Tongue (tissue), 2 donors: ENCODE measurements around the gene SMG9. TPM values are rescaled to one million over a fixed set of nuclear protein-coding genes. Genes with fewer than 3 reads are reported as not detected.
"Not testable (repeated sequence)": the region's sequence is repeated elsewhere in the genome, so short reads cannot be mapped to it uniquely, and the experiment has no call there.

Source experiments
- DNase-seq: peaks from one replicate; pipeline ENCODE4 v3.0.0-alpha.2; 2015
- total RNA-seq: library from RNA; depleted of rRNA; stranded (reverse); fragments of >200 nt; gene quantifications from one replicate; pipeline ENCODE4 v1.2.3, GENCODE V29; 2014

Gene SMG9
- total RNA-seq, 1 donor from 2014 or later = 13.0 TPM

DNA sequence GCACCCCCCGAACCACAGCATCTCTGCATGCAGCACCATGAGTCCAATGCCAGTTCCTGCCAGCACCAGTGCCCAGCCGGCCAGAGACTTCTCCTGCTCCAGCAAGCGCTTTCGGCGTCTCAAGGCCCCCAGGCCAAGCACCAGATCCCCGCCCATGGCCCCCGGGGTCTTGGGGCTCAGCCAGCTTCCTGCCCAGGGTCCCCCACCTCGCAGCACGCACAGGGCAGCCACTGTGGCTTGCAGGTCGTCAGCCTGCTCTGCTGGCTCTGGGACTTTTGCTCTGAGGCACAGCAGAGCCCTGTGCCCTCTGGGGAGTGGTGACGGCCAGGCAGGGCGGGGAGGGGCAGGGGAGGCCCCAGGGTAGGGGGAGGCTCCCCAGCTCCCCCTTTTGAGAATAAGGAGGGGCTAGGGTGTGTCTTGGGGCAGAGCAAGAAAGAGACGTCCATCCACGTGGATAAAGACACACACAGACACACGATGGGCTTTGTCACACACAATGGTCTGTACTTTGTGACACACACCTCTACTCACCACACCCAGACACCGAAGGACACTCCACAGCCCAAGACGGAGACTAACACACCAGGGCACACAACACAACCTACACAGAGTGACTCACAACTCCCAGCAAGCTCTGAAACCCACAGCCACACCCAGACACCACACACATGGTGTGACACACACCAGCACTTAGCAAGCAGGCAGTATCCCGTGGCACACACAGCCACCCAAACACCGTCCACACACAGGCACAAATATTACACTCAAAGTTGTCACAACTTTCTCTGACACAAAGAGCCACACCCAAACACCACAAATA lies 26.2 kb upstream of the SMG9 start, which contains the start of gene KCNN4:
Gene KCNN4, minus strand, starts transcription at position 268 of the 820 bp plus-strand sequence. Its CDS starts 112 bp downstream, at position 156.
- DNase-seq = no peak

DNA sequence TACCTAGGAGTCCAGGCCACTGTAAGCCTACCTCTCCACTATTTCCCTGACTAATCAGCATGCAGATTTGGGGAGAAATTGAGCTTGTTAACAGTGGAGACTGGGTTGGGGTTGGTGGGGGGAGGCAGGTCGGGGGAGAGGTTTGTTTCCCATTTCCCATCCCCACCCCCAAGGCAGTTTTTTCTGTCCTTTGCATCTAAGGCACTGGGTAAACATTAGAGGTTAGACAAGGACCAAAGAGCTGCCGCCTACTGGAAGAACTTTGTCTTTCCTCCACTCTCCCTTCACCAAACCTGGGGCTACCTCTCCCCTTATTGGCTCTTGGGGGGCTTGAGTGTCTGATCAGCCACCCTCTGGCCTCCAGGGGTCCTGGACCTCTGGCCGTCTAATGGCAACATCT lies 25.1 kb upstream of the SMG9 start:
- no peak for DNase-seq

DNA sequence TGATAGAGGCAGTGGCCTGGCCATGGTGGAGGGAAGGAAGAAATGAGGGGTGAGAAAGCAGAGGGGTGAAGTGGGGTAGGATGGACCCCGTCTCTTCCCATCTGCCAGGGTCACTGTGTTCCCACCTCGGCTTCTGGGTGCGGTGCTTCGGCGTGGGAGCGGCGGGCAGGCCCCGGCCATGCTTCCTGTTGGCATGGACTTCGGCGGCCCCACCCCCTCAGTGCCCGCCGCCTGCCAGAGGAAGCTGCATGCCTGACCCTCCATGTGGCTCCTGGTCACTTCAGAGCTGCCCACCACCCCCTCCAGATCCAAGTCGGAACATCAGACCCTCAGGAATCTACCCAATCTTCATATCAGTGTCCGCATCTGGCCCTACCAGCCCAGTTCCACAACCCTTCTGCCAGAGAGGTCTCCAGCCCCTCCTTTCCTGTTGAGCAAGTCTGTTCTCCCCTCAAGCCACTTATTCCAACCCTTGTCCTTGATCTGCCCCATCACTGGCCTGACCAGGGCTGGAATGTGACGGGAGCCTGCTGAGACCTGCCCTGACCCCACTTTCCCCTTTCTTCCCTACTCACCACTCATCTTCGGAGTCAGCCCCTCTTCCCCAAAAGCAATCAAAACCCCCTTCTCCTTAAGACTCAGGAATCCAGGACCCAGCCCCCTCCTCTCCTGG lies 24.5 kb upstream of the SMG9 start:
- no peak for DNase-seq

DNA sequence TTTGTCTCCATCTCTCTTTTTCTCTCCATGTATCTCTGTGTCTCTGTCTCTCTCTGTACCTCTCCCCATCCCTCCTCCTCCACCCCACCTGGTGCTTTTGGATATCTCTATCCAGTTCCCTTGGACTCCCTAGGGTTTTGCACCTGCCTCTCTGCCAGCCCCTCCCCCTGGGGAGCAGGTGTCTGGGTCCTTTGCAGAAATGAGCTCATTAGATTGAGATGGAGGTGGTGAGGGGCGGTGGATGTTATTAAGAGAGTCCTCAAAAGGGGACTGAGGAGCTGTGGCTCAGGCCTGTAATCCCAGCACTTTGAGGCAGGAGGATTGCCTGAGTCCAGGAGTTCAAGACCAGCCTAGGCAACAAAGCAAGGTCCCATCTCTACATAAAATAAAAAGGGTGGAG lies 23.9 kb upstream of the SMG9 start:
- DNase-seq = no peak

DNA sequence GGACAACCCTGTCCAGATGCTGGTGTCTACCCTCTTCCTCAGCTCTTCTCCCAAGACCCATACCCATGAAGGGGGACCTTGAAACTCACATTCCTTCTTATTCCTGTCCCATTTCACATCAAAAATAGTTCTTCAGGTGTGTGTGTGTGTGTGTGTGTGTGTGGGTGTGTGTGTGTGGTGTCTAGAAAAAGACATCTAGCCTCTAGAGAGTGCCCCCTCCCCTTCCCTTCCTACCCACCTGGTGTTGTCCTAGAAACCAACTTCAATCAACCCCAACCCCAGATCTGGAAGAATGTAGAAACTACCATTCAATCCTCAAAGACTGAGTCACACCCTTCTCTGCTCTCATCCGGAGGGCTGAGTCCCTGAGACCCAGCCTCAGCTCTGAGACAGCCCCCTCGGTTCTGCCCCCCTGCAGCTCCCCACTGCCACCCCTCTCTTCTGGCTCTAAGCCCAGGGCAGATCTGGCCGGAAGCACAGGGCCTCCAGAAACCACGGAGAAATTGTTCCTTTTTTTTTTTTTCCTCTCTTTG lies 22.5 kb upstream of the SMG9 start:
- peak; percentile 25 for DNase-seq

DNA sequence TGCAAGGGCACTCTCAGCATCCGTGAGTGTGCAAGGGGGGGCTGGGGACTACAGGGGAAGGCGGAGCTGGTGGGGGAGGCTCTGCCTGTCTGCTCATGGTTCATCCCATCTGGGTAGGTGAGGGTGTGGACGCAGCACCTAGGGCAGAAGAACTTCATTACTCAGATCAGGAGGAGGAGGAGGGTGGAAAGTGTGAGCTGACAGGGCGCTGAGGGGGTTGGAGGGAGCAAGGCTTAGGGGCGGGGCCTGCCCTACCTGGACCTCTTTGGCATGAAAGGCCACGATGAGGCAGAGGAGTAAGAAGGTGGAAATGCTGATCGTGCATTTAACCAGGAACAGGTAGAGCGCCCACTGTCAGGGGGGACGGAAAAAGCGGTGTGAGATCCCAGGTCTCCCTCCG lies 21.5 kb upstream of the SMG9 start:
- DNase-seq = no peak

DNA sequence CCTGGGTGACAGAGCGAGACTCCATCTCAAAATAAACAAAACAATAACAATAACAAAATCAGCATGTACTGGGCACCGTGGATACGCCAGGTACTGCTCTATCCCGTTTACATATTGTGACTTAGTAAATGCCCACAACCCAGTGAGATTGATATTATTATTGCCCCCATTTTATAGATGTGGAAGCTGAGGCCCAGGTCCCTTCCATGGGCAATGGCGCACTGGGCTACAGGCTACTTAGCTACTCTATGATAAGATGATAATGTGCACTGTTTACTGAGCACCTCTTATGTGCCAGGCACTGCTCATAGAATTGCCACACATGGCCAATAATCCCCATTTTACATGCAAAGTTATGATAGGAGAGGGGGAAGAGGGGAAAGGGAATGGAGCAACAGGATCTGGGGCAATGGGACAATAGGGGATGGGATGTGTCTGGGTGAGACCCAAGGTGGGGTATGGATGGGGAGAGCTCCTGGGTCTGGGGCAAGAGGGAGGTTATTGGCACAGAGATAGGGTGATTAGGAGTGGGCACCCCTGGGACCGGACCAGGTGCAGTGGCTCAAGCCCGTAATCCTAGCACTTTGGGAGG lies 20.6 kb upstream of the SMG9 start:
- DNase-seq = no peak

DNA sequence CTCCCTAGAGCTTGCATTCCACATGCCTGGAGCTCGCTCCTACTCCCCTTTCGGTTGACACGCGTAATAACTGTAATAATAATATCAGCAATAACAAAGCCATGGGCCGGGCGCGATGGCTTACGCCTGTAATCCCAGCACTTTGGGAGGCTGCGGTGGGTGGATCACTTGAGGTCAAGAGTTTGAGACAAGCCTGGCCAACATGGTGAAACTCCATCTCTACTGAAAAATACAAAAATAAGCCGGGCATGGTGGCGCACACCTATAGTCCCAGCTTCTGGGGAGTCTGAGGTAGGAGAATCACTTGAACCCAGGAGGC lies 20.1 kb upstream of the SMG9 start:
- DNase-seq = not testable (repeated sequence)

DNA sequence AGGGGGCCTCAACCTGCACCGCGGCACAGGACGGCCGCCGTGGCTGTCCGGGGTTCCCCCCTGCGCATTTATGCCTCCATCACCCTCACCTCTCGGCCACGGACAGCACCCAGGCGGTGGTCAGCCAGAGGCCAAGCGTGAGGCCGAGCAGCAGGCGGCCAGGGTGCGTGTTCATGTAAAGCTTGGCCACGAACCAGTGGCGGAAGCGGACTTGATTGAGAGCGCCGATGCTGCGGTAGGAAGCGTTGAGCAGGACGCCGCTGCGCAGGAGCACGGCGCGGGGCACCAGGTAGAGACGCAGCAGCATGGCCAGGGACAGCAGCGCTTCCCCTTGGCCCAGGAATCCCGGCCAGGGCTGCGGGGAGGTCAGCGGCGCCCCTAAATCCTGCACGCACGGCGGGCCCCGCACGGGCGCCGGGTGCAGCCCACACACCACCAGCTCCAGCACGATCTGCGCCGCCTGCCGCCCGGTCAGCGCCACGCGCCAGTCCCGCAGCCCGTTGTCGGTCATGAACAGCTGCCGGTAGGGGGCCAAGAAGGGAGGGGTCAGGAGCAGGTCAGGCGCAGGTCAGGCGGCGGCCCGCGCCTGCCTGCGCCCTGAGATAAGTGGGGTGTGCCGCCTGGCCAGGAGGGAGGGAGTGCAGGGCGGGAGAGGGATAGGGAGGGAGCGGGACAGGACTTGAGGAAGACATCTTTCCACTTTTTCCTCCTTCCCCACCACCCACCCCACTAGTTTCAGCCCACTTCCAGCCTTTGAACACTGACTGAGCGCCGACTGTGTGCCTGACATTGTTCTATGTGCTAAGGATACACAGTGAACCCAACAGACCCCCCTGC lies 19.6 kb upstream of the SMG9 start:
- peak; percentile 79 for DNase-seq

DNA sequence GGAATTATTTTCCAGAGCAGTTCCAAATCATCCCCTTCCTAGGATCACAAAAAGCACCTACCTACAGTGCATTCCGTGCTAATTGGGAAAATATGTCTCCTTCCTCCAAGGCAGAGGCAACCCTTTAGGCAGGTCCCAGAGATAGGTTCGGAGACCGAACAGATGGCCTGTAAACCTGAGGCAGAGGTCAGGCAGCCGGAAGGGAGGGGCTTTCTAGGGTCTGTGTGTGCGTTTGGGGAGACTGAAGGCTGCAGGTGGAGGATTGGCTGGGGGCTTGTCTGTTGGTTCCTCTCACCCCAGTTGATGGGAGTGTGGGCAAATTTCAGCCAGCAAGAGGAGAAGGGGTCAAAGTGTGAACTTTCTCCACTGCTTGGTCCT lies 19.0 kb upstream of the SMG9 start:
- no peak for DNase-seq

DNA sequence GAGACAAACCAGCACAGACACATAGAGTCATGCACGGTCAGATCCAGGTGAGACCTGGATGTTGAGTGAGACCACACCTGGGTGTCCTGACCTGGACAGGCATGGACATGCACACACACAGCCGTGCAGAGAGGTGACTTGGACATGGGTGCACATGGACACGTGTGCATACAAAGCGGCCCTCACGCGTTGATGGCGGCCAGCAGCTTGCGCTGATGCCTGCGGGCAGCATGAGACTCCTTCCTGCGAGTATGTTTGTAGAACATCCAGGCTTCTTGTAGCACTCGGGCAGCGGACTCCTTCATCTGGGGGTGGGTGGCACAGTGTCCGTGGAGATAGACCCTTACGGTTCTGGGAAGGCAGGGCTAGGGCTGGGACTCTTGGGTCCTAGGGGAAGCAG lies 14.5 kb upstream of the SMG9 start:
- no peak for DNase-seq

DNA sequence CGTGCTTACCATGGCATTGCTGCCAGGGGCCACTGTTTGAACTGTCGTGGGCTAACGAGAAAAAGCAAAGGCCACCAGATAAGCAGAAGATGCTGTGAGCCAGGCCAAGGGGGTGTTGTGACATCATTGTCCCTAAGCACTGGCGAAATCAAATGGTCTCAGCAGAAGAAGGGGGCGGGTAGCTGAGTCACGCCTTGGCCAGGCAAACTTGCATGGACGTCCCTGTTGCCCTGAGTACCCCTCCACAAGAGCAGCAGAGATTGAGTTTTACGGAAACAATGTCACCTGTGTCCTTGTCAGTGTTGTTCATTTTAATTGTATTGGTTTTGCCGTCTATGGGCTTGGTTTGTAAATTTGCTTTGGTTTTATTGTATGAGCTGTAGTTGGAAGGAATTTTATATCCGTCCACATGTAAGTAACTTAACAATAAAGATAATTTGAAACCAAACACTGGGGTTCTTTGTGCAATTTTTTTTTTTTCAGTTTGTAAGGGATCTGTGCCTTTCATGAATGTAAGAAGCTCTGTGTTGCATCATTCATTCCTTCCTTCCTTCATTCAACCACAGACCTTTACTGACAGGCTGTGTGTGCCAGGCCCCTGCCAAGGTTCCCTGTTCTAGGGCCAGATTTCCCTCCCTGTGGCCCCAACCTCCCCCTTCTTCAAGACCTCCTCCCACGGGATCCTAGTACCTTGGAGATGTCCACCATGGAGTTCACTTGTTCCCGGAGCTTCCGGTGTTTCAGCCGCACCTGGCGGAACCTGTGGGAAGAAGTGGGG lies 13.7 kb upstream of the SMG9 start:
- DNase-seq = no peak

DNA sequence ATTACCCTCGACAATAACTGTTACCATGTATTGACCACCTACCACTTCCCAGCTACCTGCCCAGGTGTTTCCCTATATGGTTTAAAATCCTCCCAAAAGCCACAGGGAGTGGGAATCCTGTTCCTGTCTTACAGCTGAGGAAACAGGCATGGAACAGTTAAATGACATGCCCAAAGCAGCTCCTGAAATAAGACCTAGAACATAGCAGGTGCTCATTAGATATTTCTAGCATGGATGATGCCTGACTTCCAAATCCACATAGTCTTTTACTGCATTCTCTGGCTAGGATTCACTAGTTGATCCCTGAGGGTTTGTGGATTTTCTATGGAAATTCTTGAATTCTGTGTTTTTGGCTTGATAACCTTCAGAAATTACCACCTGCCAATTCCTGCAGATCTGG lies 13.1 kb upstream of the SMG9 start:
- DNase-seq = no peak

DNA sequence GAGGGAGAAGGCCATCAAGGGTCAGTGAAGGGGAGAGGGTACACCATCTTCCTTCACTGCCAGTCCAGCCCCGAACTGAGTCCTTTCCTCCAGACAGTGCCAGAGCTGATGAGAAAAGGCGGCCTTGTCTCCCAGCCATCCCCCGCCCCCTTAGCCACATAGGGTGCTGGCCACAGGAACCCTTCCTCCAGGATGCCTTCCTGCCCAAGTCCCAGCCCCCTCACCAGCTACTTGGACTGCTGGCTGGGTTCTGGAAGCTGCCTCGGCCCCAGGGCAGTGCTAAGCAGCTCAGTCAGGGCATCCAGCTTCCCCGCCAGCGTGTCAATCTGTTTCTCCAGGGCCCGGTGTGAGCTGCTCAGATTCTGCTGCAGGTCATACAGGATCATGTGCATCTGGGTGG lies 12.6 kb upstream of the SMG9 start:
- no peak for DNase-seq

DNA sequence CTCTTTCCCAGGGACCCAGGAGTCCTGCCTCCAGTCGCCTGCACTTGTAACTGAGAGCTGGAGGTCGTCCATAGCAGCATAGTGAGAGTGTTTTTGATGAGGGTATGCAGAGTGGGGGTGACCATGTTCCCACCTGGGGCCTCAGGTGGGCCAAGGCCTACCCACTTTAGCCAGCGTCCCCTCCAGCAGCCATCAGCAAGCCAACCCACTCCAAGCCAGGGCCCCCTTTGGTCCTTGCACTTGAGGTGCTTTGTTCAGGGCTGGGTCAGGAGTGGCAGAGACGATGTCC lies 11.9 kb upstream of the SMG9 start:
- no peak for DNase-seq

DNA sequence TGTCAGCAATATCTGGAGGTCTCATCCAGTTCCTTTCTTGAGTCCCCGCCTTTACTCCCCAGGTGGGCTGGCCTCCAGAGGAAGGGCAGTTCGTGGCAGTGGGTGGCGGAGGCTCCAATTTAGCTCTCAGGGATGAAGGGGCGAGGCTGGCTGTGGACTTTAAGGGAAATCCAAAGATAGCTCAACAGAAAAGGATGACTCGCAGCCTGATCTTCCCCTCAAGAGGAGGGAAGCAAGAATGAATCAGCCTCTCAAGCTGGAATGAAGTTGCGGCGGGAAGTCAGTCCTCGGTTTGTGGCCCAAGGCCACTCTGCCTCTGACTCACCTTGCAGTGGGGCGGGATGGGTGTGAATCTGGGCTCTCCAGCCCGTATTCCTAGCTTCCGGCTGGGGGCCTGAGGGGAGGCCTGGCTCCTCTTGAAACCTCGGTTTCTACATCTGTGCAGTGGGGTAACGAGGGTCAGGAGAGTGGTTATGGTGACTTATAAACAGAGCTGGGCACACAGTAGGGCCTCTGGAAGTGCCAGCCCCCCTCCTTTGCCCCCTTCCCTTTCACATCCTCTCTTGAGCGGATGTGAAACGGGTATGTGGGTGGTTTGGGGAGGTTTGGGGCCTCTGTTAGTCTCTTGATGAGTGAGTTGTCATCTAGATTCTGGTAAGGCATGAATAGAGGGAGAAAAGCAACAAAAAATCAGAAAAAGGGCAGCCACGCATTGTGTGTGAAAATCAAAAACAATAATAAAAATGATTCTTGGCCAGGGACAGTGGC lies 10.5 kb upstream of the SMG9 start:
- DNase-seq = no peak

DNA sequence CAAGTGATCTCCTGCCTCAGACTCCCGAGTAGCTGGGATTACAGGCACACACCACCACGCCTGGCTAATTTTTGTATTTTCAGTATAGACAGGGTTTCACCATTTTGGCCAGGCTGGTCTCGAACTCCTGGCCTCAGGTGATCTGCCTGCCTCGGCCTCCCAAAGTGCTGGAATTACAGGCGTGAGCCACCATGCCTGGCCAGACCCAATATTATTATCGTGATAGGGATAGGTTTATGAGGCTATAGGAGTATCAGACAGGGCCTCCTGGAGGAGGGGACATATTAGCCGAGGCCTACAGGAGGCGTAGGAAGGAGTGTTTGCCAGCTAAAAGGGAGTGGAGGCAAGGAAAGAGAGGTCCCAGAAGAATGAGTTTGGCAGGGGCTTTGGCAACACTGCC lies 9.9 kb upstream of the SMG9 start:
- not testable (repeated sequence) for DNase-seq

DNA sequence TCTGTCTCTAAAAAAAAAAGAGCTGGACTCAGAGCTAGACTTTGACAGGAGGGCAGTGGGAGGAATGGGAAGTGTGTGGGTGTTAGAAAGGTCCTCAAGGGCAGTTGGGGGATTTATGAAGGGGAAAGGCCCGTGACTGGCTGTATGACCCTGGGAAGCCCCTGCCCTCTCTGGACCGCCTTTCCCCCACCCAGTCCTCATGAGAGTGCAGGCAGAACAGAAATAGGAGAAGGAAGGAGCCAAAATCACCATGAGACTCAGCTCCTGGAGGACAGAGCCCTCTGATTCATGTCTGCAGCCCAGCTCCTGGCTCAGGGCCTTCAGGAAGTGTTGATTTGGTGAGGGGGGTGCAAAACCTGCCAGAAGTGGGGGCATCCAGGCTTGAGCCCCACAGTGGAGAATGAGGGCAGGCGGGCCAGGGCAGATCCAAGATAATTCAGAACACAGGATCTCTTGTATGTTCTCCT lies 8.7 kb upstream of the SMG9 start:
- no peak for DNase-seq

DNA sequence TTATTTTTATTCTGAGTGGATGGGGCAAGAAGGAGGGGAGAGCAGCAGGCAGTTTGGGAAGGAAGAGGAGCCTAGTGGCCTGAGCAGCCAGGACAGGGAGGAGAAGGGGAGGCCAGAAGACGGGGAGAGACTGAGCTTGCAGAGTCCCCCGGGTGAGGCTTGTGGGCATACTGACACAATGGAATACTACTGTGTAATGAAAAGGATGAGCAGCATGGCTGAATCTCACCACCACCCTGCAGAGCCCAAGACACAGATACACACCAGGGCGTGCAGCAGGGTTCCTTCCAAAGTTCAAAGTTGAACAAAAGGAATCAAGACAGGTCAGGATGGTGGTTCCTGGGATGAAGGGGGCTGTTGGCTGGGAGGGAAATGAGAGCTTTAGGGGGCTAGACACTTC lies 8.1 kb upstream of the SMG9 start:
- no peak for DNase-seq

DNA sequence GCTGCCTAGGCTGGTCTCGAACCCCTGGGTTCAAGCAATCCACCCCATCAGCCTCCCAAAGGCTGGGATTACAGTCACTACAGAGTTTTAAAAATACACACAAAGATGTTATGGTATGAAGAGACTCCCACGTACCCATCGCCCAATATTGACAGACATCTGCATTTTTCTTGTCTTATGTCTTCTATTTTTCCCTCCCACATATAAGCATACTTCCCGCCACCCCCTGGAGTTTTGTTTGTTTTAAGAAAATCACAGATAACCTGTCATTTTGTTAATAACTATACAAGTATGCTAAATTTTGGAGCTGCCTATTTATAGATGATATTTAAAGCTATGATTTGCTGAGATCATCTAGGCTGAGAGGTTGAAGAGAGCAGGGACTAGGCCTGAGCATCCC lies 6.2 kb upstream of the SMG9 start:
- DNase-seq = no peak

DNA sequence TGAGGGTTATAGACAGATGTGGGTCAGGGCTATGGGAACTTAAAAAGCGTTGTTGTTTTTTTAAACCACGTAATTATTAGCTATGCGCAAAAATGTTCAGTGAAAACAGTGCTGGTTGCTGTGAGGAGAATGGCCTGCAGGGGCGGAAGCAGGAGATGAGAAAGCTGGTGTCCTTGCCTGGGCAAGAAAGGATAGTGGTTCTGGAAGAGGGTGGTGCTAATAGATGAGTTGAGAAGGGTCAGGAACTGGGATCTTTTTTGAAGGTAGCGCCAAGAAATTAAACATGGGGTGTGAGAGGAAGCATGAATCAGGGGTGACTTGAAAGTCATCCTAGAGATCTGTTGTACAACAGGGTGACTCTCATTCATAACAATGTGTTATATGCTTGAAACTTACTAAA lies 4.8 kb upstream of the SMG9 start:
- DNase-seq = no peak
